CD4-positive, alpha-beta T cell treated with Interleukin-2 at 100 ng/mL for 4 hours (primary cell): ENCODE results near the gene FST.

ENCODE experiments used
- DNase-seq: peaks from one replicate; pipeline ENCODE4 v3.0.0-alpha.2; 2020; ENCODE audit warnings: low spot score

FST gene, protein sequence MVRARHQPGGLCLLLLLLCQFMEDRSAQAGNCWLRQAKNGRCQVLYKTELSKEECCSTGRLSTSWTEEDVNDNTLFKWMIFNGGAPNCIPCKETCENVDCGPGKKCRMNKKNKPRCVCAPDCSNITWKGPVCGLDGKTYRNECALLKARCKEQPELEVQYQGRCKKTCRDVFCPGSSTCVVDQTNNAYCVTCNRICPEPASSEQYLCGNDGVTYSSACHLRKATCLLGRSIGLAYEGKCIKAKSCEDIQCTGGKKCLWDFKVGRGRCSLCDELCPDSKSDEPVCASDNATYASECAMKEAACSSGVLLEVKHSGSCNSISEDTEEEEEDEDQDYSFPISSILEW

DNA sequence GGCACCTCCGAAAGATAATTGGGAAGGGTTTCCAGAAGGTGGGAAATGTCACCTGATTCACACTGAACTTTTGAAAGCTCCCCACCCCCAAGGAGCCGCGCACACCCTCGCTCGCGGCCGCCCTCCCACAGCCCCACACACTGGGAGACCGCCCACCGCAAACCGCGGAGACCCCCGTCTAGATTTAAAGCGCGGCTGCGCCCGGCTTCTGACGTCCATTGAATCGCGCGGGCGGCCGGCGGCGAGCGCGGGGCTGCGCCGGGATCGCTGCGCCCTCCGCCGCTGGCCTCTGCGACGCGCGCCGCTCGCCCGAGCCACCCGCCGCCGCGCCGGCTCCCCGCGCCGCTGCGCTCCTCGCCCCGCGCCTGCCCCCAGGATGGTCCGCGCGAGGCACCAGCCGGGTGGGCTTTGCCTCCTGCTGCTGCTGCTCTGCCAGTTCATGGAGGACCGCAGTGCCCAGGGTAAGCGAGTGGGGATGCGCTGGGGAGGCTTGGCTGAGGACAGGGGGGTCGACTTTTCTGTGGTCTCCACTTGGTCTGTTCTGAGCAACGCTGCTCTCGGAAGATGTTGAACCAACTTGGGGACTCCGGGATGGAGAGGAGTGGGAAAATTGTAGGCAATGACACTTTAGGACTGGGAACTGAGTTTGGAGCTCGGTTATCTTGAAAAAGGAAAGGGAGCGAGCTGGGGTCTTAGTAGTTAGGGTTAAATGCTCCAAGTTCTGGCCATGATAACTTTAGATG lies at the start of gene FST:
FST (plus strand) TSS at position 214 of the 743 bp plus-strand sequence; CDS start at position 377, 163 bp downstream.
- no peak for DNase-seq

DNA sequence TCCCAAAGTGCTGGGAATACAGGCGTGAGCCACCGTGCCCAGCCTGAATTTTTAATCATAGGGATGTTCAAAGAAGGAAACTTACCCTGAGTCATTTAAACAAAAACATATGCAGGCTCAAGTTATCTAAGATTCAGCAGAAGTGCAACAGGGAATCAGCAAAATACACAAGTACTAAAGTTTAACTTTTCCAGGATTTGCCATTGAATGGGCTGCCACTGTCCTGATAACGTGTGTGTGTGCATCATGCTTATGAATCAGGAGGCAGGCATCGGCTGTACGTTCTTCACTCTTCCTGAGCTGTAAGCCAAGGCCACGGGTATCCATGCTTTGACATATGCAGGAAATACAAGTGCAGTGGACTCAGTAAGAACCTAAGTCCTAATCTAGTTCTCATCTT lies 48.8 kb upstream of the FST start:
- DNase-seq, result no peak

DNA sequence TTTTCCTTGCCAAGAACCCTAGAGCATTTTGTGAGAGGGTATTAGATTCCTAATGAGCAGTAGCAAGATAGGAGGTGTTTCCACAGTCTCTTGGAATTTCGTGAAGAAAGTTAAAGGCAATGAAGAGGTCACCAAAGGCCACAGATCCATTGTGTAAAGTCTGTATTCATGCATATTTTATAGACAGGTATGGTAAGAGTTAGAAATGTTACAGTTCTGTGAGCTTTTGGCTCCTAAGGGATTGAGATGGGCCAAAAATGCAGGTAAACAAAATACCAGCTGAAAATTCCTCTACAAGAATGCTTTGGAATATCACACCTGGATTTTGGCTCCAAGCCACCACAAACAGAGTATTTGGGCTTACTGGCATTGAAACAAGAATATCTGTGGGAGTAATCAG lies 47.4 kb upstream of the FST start:
- DNase-seq, result no peak

DNA sequence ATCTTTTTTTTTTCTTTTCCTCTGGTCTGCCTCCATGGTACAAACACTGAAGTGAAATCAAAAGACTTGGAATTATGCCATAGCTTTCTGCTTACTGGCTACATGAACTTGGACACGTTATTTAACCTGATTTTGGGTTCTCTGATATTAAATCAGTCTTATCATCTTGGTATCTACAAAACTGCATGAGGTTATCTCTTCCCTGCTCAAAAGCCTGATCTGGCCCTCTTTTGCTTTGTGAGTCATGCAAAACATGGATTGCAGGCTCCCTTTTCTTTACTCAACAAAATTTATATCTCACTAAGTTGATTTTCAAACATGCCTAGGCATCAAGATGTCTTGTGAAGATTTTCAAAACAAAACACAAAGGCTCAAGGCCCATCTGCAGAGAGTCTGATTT lies 45.9 kb upstream of the FST start:
- DNase-seq, result no peak

DNA sequence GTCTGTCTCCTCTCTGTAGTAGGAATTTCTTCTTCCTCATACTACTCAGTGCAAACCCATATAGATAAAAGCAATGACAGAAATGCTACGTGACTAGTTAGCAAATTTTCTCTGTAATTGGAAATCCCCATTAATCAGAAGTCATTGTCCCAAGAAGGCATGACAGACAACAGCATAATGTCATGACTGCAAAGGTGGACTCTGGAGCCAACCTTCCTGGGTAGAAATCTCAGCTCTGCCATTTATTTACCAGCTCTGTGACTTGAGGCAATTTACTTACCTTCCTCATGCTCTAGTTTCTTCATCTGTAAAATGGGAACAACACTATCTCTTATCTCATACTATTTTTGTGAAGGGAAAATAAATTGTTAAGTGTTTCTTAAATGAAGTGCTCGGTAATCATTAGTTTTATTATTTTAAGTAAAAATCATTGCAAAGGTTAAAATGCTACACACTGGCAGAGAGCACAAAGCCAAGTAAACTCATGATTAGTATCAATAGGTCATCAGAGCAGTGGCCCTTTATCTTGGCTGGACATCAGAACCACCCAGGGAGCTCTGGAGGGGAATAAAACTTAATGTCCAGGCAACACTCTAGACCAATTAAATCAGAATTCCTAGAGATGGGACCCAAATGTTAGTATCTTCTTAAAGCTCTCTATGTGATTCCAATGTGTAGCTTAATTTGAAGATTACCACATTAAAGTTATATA lies 43.8 kb upstream of the FST start:
- no peak for DNase-seq

DNA sequence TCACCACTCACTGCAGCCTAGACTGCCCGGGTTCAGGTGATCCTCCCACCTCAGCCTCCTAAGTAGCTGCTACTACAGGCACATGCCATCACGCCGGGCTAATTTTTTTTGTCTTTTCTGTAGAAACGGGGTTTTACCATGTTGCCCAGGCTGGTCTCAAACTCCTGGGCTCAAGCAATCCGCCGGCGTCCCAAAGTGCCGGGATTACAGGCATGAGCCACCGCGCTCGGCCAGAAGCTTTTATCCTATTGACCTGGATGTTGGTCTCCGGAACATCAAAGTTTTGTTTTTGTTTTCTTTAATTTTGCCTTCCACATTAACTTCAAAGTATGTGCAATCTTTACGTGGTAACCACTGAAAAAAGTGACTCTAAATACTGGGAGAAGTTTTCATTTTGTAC lies 42.4 kb upstream of the FST start:
- DNase-seq, result no peak

DNA sequence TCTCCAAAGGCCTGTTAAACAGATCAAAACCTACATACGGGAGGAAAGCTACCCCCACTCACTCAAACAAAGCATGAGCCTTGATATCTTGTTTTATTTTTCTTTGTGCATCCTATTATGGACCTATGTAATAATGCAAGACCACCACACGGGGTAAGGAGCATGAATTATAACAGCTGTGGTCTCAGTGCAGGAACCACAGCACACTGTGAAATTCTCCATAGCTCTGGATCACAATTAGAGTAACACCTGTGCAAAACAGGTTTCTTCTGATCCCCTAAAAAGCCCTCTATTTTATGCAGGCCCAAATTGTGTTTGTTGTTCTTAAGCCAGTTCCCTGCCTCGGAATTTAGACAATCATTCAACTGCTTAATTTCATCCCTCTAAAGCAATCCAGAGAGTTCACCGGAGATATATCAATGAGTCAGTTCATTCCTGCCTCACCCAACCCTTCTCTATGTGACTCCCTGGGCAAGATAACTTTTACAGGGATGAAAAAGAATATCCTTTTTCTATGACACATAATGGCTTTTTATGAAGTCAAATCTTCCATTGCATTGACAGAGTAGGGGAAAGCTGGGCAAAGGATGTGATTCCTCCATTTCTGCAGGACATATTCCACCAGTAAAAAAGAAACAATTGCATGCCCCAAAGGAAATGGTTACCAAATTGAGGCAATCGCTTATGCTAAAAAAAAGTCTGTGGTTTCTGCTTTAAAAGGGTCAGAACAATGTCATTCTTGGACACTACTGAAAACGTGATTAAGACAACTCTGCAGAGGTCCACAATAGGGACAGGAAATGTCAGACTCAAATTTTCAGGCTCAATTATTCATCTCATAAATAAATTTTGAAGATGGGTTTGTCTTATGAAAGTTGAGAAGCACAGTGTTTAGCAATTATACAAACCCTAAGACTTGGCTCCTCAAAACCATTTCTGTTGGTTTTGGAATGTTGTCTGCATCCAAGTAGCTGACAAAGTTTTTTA lies 41.6 kb upstream of the FST start:
- no peak for DNase-seq

DNA sequence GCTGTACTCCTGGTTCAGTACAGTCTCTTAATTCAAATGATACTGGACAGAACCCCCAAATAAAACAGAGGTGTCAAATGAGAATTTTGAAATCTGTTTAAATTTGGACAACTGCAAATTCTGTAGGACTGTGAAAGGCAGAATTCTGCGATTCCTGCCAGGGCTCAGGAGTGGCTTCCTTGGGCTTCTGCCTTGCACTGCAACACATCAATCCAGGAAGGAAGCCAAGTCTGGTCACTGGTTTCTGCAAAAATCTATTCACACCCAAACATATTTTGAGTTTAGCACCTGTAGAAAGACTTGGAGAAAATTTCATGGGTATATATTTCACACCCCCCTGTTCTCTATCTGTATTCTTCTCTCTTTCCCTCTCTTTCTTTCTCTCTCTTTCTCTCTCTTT lies 37.5 kb upstream of the FST start:
- no peak for DNase-seq

DNA sequence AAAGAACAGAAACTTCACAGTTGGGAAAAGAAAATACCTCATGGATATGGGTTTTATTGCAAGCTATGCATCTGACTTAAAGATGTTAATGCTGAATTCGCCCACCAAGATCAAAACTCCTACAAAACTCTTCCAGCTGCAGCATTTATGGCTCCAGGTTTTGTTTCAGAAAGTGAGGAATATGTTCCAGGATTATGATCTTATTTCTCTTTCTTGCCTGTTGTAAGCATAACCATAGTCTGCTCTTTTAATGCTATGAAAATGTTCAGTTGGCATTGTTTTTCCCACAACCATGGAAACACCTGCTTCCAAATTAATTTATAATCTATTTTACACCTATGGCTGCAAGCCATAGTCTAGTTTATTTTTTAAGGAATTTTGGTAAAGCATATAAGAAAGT lies 34.9 kb upstream of the FST start:
- no peak for DNase-seq

DNA sequence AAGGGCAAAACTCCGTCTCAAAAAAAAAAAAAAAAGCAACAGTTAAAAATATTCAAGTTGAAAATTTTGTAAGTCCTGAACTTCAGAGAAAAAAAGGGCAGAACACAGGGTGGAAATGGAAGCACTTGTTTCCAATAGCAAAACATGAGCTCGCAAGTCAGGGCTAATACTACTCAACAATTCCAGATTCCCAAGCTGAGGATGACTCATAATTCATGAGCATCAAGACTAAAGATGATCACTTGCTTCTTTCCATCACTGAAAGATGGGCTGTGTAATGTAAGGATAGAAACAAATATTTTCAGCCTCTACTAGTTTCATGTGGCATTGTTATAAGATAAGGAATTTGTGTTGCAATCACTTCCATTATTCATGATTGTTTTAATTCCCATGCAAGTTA lies 33.5 kb upstream of the FST start:
- no peak for DNase-seq

DNA sequence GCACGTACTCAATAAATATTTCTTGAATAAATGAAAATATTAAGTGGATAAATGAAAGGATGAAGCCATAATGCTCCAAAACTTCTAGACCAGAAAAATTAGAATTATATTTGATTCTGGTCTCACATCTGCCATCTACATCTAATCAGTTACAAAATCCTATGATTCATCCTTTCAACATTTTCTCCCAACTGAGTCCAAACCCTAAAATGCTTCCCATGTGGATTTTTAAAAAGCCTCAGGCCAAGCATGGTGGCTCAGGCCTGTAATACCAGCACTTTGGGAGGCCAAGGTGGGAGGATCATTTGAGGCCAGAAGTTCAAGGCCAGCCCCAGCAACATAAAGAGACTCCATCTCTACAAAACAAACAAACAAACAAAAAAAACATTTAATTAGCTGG lies 31.6 kb upstream of the FST start:
- no peak for DNase-seq

DNA sequence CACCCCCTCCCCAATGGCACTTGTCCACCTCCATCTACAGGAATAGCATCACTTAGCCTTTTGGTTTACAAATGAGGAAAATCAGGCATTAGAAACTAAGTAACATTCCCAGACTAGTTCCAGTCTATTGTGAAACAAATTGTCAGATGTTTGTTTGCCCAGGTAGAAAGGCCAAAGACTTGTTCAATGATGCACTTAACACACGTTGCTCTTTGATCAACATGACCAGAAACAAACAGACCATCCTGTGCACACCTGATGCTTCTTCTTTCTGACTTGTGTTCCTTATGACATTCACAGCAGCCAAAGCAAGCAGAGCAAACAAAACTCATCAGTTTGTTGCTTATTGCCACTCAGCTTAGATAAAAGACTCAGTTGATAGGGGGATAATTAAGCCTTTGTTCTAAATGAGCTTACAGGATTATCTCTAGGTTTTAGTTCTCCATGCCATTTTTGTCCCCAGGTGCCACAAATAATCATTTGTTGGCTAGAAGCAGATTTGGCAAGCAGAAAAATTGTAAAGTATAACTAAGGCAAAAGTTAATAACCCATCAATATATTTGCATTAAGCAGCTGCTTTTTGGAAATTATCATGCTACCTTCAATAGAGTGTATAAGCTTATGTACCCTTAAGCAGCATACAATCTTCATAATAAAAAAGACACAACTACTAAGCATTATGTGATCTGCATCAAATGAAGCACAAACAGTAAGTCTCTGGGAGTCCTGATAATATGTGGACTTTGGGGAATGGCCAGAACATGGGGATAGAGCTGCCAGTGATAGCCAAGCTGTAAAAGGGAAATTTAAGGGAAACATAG lies 26.3 kb upstream of the FST start:
- no peak for DNase-seq

DNA sequence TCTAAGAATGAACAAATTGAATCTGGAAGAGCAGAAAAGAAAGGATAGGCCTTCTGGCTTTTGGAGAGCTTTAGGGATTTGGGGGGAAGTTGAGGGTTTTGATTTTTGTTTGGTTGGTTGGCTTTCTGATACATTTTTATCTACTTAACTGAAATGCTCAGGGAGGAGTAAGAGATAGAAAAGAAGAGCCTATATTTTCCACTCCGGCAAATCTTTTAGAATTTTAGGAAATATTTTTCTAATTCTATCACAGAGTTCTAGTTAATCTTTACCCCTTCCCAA lies 25.8 kb upstream of the FST start:
- no peak for DNase-seq

DNA sequence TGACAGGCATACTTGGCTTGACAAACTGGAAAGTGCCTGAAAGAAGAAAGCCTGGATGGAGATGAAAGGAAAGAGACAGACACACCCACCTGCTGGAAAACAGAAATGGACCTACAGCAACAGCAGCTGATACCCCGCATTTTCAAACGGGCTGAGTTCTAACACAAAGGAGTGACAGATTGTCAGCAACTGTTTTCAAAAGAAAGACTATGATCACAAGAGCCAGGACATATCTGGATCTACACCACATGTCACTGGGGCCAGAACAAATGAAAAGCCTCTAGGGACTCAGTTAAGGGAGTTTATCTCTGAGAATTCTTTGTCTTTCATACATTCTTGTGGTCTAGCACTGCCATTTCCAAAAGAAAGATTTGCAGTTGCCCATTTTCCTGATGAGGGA lies 24.1 kb upstream of the FST start:
- DNase-seq, result no peak

DNA sequence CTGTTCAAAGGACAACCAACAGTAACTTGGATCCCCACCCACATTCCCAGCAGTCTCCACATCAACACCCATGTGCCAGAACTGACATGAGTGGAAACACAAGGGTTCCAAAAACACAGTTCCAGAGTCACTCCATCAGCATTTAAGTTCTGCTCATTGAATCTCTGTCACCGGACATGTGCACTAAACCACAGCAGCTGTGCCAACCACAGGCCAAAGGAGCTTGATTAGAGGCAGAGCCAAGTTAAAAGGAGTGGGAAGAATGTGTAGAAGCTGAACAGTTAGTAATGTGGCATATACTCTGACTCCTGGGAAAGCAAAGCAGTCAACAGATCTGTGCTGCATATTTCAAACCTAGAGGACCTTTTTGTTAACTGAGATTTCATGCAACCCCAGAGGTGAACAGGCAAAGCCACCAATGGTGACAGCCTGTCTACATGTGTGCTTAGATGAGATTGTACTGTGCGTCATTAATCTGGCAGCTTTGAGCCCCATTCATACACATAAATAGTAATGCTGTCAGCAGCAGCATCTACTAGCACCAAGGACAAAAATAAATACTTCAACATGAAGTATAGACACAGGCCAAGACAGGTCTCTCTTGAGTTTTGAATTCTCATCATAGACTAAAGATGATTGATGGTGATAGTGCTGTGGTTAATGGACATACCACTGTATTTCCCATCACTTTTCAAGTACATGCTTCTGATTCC lies 16.4 kb upstream of the FST start:
- no peak for DNase-seq

DNA sequence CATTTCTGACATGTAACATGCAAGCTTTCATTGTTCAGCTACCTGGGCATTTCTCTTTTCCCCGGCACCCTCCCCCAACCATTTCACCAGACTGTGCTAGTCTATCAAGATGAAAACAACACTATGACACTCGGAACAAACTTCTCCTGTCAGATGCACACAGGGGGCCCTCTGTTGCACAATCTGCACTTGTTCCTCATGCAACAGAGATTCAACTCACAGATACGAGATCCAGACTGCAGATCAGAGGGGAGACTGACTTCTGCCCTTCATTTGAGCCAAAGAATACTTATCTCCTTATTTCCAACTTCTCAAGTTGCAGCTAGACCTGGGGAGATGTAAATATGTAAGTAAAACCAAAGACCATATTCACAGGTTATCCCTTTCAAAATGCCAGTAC lies 15.7 kb upstream of the FST start:
- no peak for DNase-seq

DNA sequence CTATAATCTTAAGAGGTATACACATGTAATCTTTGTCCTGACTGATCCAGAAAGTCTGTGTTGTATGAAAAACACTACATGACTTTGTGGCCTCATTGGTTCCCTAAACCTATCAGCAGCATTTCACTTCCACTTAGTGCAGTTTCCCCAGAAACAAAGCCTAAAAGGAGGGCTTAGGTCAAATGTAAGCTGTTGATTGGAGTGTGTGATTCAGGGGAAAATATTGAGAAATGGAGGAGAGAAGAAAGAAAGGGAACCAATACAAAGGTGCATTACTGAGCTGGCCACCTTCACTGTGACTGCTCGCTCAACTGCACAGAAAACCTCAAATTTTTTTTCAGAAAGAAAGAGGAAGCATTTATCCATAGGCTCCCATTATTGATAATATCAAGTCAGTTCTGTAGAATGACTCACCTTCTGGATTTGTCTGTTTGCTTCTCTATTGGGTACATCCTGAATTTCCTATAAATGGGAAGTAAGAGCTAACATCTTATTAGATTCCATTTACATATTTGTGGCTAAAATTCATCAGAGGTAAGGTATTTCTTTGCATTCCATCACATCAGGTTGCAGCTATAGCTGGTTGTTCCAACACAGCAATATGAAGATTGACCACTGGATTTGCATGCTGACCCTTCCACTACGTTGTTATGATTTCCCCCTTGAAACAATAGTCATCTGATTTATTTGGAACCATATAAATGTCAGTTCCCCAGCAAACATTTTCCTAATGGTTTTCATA lies 10.3 kb upstream of the FST start:
- no peak for DNase-seq

DNA sequence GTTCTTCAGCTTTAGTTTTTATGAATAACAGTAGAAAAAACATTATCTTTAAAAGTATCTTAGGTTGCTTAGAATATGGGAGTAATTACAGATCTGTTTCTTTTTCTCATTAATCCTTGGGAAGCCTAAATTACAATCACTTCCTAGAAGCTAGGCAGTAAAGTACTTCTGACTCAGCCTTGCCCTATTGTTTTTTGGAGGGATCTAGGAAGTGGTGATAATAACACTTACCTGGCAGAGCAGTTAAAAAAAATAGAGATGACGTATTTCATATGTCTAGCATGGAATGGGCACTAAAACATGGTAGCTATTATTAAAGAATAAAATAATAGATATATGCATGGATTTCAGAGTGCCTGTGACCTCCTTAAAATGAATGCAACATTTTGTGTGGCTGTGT lies 8.2 kb upstream of the FST start:
- DNase-seq, result no peak

DNA sequence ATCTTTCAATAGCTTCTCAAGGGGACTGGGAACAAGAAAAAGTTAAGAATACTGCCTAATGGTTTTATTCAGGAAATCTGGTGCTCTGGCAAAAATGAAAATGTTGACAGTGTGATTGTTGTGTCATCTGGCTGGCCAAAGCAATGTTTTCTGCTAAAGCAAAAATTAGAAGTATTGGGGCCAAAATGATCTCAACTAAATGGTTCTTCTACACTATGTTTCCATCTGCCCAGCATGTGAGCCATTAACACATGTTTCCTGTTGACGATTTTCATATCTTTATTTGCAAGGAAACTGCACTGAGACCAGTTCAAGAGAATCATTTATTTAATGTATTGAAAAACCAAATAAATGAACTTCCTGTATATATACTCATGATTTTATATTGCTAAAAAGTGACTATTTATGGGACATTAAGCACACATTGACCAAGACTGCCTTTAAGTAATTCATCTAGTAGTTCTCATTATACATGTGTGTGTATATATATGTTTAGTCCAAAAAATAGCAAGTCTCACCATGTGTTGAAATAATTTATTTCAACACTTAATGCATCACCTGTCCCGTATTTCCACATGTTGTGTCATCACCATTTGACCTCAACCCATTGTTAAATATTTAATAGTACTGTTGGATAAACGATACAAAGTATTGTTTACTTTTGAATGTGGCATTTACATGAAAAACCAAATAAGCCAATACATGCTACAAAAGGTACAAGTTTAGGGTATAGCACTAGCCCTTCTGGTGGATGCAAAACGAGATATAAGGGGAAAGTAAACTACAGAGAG lies 7.5 kb upstream of the FST start:
- DNase-seq, result no peak
